ENCODE data around the gene GLMP.

GRCh38 chr1:156257711-156258110 lies 37.8 kb downstream of the GLMP start:
- no peak for TF ChIP-seq POLR2AphosphoS5 (IDR thresholded peaks at IDR 0.05; ENCODE audit: low read depth, low read length)
- TF ChIP-seq USF2 (IDR thresholded peaks at IDR 0.05; ENCODE audit: low read depth, low read length): no peak
- TF ChIP-seq USF2 (CRISPR knock-in tag; IDR thresholded peaks at IDR 0.05; ENCODE audit: borderline replicate concordance): no peak
- no peak for TF ChIP-seq TCF7 (IDR thresholded peaks at IDR 0.05; ENCODE audit: low read depth)
- TF ChIP-seq ZNF776 (CRISPR knock-in tag; IDR thresholded peaks at IDR 0.05): no peak
- TF ChIP-seq BCL3 (CRISPR knock-in tag; IDR thresholded peaks at IDR 0.05): no peak
- TF ChIP-seq KMT2B (CRISPR knock-in tag; IDR thresholded peaks at IDR 0.05): no peak
- no peak for TF ChIP-seq NCOA2 (CRISPR knock-in tag; IDR thresholded peaks at IDR 0.05)
- no peak for TF ChIP-seq ZSCAN29 (CRISPR knock-in tag; conservative IDR thresholded peaks at IDR 0.05)
- TF ChIP-seq ZNF883 (CRISPR knock-in tag; IDR thresholded peaks at IDR 0.05; ENCODE audit: not compliant biosample characterization): no peak
- TF ChIP-seq ZBTB38 (CRISPR knock-in tag; IDR thresholded peaks at IDR 0.05): no peak
- TF ChIP-seq ZBTB40 (IDR thresholded peaks at IDR 0.05): no peak
- TF ChIP-seq ZBTB40 (CRISPR knock-in tag; IDR thresholded peaks at IDR 0.05): no peak
